MCF 10A (cell line): Measurements from ENCODE around the gene CREBL2. TPM values are rescaled to one million over a fixed set of nuclear protein-coding genes. Genes with fewer than 3 reads are reported as not detected.
"Not testable (repeated sequence)": the region's sequence is repeated elsewhere in the genome, so short reads cannot be mapped to it uniquely, and the experiment has no call there.

Experiments used
- BruUV-seq: library from RNA; stranded (reverse); fragments of 400-500 nt; replicated peaks from 2 replicates; lab custom pipeline; 2021; lab: Mats Ljungman, UMichigan
- CTCF ChIA-PET: fragments of 300-600 bp; sonication (Branson Sonifier 250); formaldehyde crosslinking; extraction: SDS; loops from one replicate; lab custom pipeline; 2021; ENCODE audit warnings: antibody characterized with exemption, inconsistent platforms; lab: Yijun Ruan, JAX
- POLR2A ChIA-PET: fragments of 300-600, 350-650 bp; sonication (Branson Sonifier 250); formaldehyde crosslinking; extraction: SDS; loops from one replicate; lab custom pipeline; 2020; ENCODE audit warnings: antibody characterized with exemption, inconsistent platforms; lab: Yijun Ruan, JAX
- DNase-seq: peaks from one replicate; pipeline ENCODE4 v3.0.0-alpha.2; 2018; ENCODE audit not compliant: unreplicated experiment
- H3K27ac Mint-ChIP-seq: one replicate; pipeline ENCODE4 v1.8.0; 2022; ENCODE audit warnings: mild to moderate bottlenecking, low read depth, mixed read lengths; ENCODE audit not compliant: unreplicated experiment
- H3K27me3 Mint-ChIP-seq: one replicate; pipeline ENCODE4 v1.8.0; 2022; ENCODE audit warnings: mixed read lengths; ENCODE audit not compliant: insufficient read depth, unreplicated experiment
- H3K36me3 Mint-ChIP-seq: one replicate; pipeline ENCODE4 v1.8.0; 2022; ENCODE audit warnings: mild to moderate bottlenecking, moderate library complexity, mixed read lengths; ENCODE audit not compliant: insufficient read depth, unreplicated experiment
- H3K4me1 Mint-ChIP-seq: one replicate; pipeline ENCODE4 v1.8.0; 2022; ENCODE audit warnings: mixed read lengths; ENCODE audit not compliant: insufficient read depth, unreplicated experiment
- H3K4me3 Mint-ChIP-seq: one replicate; pipeline ENCODE4 v1.8.0; 2022; ENCODE audit warnings: mild to moderate bottlenecking, moderate library complexity, mixed read lengths; ENCODE audit not compliant: unreplicated experiment
- H3K9me3 Mint-ChIP-seq: one replicate; pipeline ENCODE4 v1.8.0; 2022; ENCODE audit warnings: mixed read lengths; ENCODE audit not compliant: unreplicated experiment
- intact Hi-C: fragments of 100-400 bp; cut with micrococcal nuclease; formaldehyde crosslinking; loops from 2 replicates; pipeline ENCODE4 v1.14.1; 2022
- total RNA-seq: library from RNA; stranded (reverse); gene quantifications from 2 replicates; pipeline ENCODE4 v1.2.3, GENCODE V29; 2022
- TF ChIP-seq, protein P1 (sequence below): fragments of 200-600 bp; IDR thresholded peaks from one replicate; pipeline ENCODE4 v1.8.0; 2022; ENCODE audit warnings: antibody characterized with exemption, mild to moderate bottlenecking; ENCODE audit not compliant: unreplicated experiment

The CREBL2 gene
- total RNA-seq, 1 experiment from 2014 or later, result 17.4 TPM

DNA sequence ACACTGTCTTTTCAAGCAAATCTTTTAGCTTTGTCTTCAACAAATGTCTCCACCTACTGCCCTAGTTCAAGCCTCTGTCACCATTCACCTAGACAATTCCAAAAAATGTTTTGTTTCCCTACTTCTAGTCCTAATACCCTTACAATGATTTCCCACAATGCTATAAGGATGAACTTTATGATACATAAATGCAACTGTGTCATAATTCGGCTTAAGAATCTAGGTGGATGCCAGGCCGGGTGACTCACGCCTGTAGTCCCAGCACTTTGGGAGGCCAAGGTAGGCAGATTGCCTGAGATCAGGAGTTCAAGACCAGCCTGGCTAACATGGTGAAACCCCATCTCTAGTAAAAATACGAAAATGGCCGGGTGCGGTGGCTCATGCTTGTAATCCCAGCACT lies 20.7 kb upstream of the CREBL2 start:
- intact Hi-C loops, result no loop called here
- no TSS peak for BruUV-seq
- peaks cover 11% of the 10 kb centered on the region for H3K9me3 Mint-ChIP-seq
- ChIA-PET POLR2A (no interaction called here), CTCF (no interaction called here)
- peaks cover 6% of the 10 kb centered on the region for H3K4me1 Mint-ChIP-seq
- peaks cover 14% of the 10 kb centered on the region for H3K27me3 Mint-ChIP-seq
- no peak overlapping the region for H3K27ac Mint-ChIP-seq
- no peak overlapping the region for H3K4me3 Mint-ChIP-seq
- TF ChIP-seq, protein P1, sequence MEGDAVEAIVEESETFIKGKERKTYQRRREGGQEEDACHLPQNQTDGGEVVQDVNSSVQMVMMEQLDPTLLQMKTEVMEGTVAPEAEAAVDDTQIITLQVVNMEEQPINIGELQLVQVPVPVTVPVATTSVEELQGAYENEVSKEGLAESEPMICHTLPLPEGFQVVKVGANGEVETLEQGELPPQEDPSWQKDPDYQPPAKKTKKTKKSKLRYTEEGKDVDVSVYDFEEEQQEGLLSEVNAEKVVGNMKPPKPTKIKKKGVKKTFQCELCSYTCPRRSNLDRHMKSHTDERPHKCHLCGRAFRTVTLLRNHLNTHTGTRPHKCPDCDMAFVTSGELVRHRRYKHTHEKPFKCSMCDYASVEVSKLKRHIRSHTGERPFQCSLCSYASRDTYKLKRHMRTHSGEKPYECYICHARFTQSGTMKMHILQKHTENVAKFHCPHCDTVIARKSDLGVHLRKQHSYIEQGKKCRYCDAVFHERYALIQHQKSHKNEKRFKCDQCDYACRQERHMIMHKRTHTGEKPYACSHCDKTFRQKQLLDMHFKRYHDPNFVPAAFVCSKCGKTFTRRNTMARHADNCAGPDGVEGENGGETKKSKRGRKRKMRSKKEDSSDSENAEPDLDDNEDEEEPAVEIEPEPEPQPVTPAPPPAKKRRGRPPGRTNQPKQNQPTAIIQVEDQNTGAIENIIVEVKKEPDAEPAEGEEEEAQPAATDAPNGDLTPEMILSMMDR, result no peak
- DNase-seq, result peak; percentile 24
- peaks cover 5% of the 10 kb centered on the region for H3K36me3 Mint-ChIP-seq

DNA sequence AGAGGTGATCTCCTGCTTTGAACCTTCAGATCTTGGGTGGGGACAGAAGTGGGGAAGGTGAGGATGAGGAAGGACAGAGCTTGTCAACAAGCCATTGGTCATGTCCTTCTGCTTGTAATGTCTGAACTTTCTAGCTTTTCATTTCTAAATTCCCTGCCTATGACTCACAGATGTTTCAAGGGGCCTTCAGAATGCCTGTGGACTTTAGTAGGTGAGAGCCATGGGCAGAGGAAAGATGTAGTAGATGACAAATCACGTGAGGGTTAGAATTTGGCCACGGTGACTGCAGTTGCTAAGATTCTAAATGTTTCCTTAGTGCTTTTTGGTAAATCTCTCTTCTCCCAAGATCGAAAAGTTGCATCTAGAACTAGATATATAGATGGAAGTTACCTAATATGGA lies 18.7 kb upstream of the CREBL2 start:
- ChIA-PET POLR2A (interaction anchor here (0.6 to 1.8 kb wide), 3 partner anchors 14 to 234 kb away, joined by 3 to 7 read pairs (median 3); partner anchors contain the start of gene DUSP16), CTCF (interaction anchor here (0.8 to 1.8 kb wide), 2 partner anchors 30 to 62 kb away, joined by 3 to 4 read pairs; partner anchors contain the start of gene DUSP16)
- no peak overlapping the region for H3K4me3 Mint-ChIP-seq
- no peak overlapping the region for H3K27ac Mint-ChIP-seq
- DNase-seq, result no peak
- TF ChIP-seq, protein P1, result no peak
- peaks cover 11% of the 10 kb centered on the region for H3K9me3 Mint-ChIP-seq
- peaks cover 5% of the 10 kb centered on the region for H3K36me3 Mint-ChIP-seq
- BruUV-seq, result no TSS peak
- peaks cover 14% of the 10 kb centered on the region for H3K27me3 Mint-ChIP-seq
- H3K4me1 Mint-ChIP-seq, result peaks cover 6% of the 10 kb centered on the region
- intact Hi-C loops, result no loop called here

DNA sequence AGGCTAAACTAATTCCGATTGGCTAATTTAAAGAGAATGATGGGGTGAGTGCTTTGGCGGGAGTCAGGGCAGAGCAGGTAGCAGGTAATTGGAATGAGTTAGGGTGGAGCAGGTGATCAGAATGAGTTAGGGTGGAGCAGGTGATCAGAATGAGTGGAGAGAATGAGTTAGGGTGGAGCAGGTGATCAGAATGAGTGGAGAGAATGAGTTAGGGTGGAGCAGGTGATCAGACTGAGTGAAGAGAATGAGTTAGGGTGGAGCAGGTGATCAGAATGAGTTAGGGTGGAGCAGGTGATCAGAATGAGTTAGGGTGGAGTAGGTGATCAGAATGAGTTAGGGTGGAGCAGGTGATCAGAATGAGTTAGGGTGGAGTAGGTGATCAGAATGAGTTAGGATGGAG lies 15.7 kb upstream of the CREBL2 start:
- CTCF ChIA-PET, POLR2A ChIA-PET, intact Hi-C loops, H3K27ac Mint-ChIP-seq, H3K9me3 Mint-ChIP-seq, H3K36me3 Mint-ChIP-seq, BruUV-seq, DNase-seq, H3K4me3 Mint-ChIP-seq, H3K27me3 Mint-ChIP-seq, H3K4me1 Mint-ChIP-seq: not testable (repeated sequence)

DNA sequence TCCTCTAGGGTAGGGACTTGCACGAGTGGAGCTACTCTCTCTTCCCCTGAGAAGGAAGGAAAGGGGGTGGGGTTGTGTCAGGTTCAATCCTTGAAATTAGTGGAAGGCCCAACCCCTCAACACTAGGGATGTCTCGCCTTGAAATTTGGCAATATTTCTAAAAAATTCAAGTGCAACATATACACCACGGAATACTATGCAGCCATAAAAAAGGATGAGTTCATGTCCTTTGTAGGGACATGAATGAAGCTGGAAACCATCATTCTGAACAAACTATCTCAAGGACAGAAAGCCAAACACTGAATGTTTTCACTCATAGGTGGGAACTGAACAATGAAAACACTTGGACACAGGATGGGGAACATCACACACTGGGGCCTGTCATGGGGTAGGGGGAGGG lies 15.1 kb upstream of the CREBL2 start:
- H3K9me3 Mint-ChIP-seq, H3K4me1 Mint-ChIP-seq, POLR2A ChIA-PET, BruUV-seq, H3K4me3 Mint-ChIP-seq, DNase-seq, H3K27ac Mint-ChIP-seq, intact Hi-C loops, H3K36me3 Mint-ChIP-seq, CTCF ChIA-PET, H3K27me3 Mint-ChIP-seq: not testable (repeated sequence)

DNA sequence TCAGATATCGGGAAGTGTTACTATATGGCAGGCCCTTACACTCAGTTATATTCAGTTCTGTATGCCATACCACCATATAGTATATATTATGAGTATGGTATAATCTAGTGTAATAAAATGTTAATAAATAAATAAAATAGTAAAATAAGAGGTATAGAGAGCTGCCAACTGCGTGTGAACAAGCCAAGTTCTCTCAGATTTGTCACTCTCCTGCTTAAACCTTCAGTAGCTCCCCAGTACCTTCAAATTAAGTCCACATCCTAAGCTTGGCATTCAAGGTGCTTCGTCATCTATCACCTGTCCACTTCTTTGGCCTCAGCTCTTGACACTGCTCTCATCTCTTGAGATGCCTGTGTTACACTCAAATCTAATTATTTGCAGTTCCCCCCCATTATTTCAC lies 12.8 kb upstream of the CREBL2 start:
- no peak overlapping the region for H3K4me3 Mint-ChIP-seq
- H3K27ac Mint-ChIP-seq, result no peak overlapping the region
- no peak for DNase-seq
- no TSS peak for BruUV-seq
- POLR2A ChIA-PET, result interaction anchor here (0.5 to 1.2 kb wide), 6 partner anchors 8 to 430 kb away, joined by 3 to 5 read pairs (median 4); partner anchors contain the start of gene CREBL2
- H3K36me3 Mint-ChIP-seq, result peaks cover 5% of the 10 kb centered on the region
- H3K9me3 Mint-ChIP-seq, result no peaks in the 10 kb centered on the region
- intact Hi-C loops, result no loop called here
- no peaks in the 10 kb centered on the region for H3K4me1 Mint-ChIP-seq
- no peaks in the 10 kb centered on the region for H3K27me3 Mint-ChIP-seq
- TF ChIP-seq, protein P1, result no peak
- CTCF ChIA-PET, result interaction anchor here (0.6 kb wide), 1 partner anchor 190 kb away, joined by 4 read pairs; no protein-coding TSS in a partner anchor
